Progenitor cell of endocrine pancreas (in vitro differentiated cells): ENCODE data around the gene ADAM19. TPM values are rescaled to one million over a fixed set of nuclear protein-coding genes. Genes with fewer than 3 reads are reported as not detected.

ENCODE experiments used
- DNase-seq: peaks from one replicate; pipeline ENCODE4 v3.0.0; 2021; ENCODE audit warnings: low spot score; ENCODE audit not compliant: unreplicated experiment
- H3K27ac Mint-ChIP-seq: 2 replicates; pipeline ENCODE4 v1.8.0; 2021; ENCODE audit warnings: mild to moderate bottlenecking, moderate library complexity, mixed read lengths
- H3K27me3 Mint-ChIP-seq: 2 replicates; pipeline ENCODE4 v1.8.0; 2021; ENCODE audit warnings: mixed read lengths
- H3K36me3 Mint-ChIP-seq: 2 replicates; pipeline ENCODE4 v1.8.0; 2022; ENCODE audit warnings: mixed read lengths; ENCODE audit not compliant: insufficient read depth
- H3K4me1 Mint-ChIP-seq: 2 replicates; pipeline ENCODE4 v1.8.0; 2021; ENCODE audit warnings: low read depth, mixed read lengths
- H3K4me3 Mint-ChIP-seq: 2 replicates; pipeline ENCODE4 v1.8.0; 2021; ENCODE audit warnings: low read depth, mild to moderate bottlenecking, moderate library complexity, mixed read lengths
- H3K9me3 Mint-ChIP-seq: 2 replicates; pipeline ENCODE4 v1.8.0; 2021; ENCODE audit warnings: low read depth, mixed read lengths
- CTCF ChIP-seq: fragments of 200-600 bp; sonication (generic); IDR thresholded peaks from one replicate; pipeline ENCODE4 v1.5.0; 2021; ENCODE audit warnings: antibody characterized with exemption, mild to moderate bottlenecking; ENCODE audit not compliant: unreplicated experiment
- total RNA-seq: library from RNA; stranded (reverse); gene quantifications from 2 replicates; pipeline ENCODE4 v1.2.1, GENCODE V29; 2021

Gene ADAM19
- total RNA-seq, 1 donor from 2014 or later, result 13.4 TPM

GRCh38 chr5:157613385-157614245, 38.0 kb upstream of the ADAM19 start:
- Mint-ChIP-seq H3K27ac (no peak overlapping the region), H3K4me3 (no peak overlapping the region), H3K36me3 (no peaks in the 10 kb centered on the region), H3K4me1 (peaks cover 16% of the 10 kb centered on the region), H3K9me3 (no peaks in the 10 kb centered on the region), H3K27me3 (no peaks in the 10 kb centered on the region)
- no peak for DNase-seq
- TF ChIP-seq CTCF, result no peak

GRCh38 chr5:157612581-157612980, 37.0 kb upstream of the ADAM19 start:
- Mint-ChIP-seq H3K27me3 (no peaks in the 10 kb centered on the region), H3K4me1 (peaks cover 16% of the 10 kb centered on the region), H3K9me3 (no peaks in the 10 kb centered on the region), H3K27ac (no peak overlapping the region), H3K4me3 (no peak overlapping the region), H3K36me3 (no peaks in the 10 kb centered on the region)
- no peak for TF ChIP-seq CTCF
- DNase-seq, result no peak

- TF ChIP-seq CTCF, result no peak
- DNase-seq, result no peak
- H3K9me3 Mint-ChIP-seq, result no peaks in the 10 kb centered on the region
- no peaks in the 10 kb centered on the region for H3K27me3 Mint-ChIP-seq
- peaks cover 16% of the 10 kb centered on the region for H3K4me1 Mint-ChIP-seq
- peak overlapping the region; percentile 18 for H3K27ac Mint-ChIP-seq
- no peak overlapping the region for H3K4me3 Mint-ChIP-seq
- no peaks in the 10 kb centered on the region for H3K36me3 Mint-ChIP-seq
These were observed 36.2 kb upstream of the ADAM19 start for GRCh38 chr5:157611571-157612476.

- H3K4me3 Mint-ChIP-seq, result no peak overlapping the region
- no peaks in the 10 kb centered on the region for H3K9me3 Mint-ChIP-seq
- no peak for DNase-seq
- H3K27me3 Mint-ChIP-seq, result no peaks in the 10 kb centered on the region
- H3K27ac Mint-ChIP-seq, result no peak overlapping the region
- no peak for TF ChIP-seq CTCF
- peaks cover 16% of the 10 kb centered on the region for H3K4me1 Mint-ChIP-seq
- no peaks in the 10 kb centered on the region for H3K36me3 Mint-ChIP-seq
These were observed 35.4 kb upstream of the ADAM19 start for GRCh38 chr5:157610990-157611389.

GRCh38 chr5:157608972-157609565, 33.5 kb upstream of the ADAM19 start:
- H3K27ac Mint-ChIP-seq, result no peak overlapping the region
- no peak overlapping the region for H3K4me3 Mint-ChIP-seq
- TF ChIP-seq CTCF, result no peak
- no peaks in the 10 kb centered on the region for H3K9me3 Mint-ChIP-seq
- H3K36me3 Mint-ChIP-seq, result no peaks in the 10 kb centered on the region
- peaks cover 16% of the 10 kb centered on the region for H3K4me1 Mint-ChIP-seq
- no peaks in the 10 kb centered on the region for H3K27me3 Mint-ChIP-seq
- DNase-seq, result no peak
